Omental fat pad (tissue), 4 donors: Measurements from ENCODE around the gene DIABLO. TPM values are rescaled to one million over a fixed set of nuclear protein-coding genes. Genes with fewer than 3 reads are reported as not detected.

ENCODE experiments used
- ATAC-seq: fragments of 150-250 bp; one replicate; pipeline ENCODE4 v1.9.1; 2016; ENCODE audit warnings: mild to moderate bottlenecking, moderate library complexity; ENCODE audit not compliant: low FRiP score
- DNase-seq: peaks from one replicate; pipeline ENCODE4 v3.0.0-alpha.2; 2019; ENCODE audit warnings: low spot score
- CTCF ChIP-seq, 3 donors: fragments of 450-650 bp; IDR thresholded peaks; one replicate each; pipeline ENCODE4 v1.5.1; 2016 to 2017; ENCODE audit warnings: antibody characterized with exemption in 3 of 3, mild to moderate bottlenecking in 3 of 3, moderate library complexity in 2 of 3
- total RNA-seq, 4 donors: library from RNA; depleted of rRNA; stranded (reverse); fragments of >200 nt; gene quantifications; one replicate each; pipeline ENCODE4 v1.1.0, GENCODE V29; 2016

DIABLO gene
- total RNA-seq, 4 donors from 2014 or later: 40.7 to 54.3 (median 48.7) TPM

GRCh38 chr12:122250536-122250935, 24.7 kb upstream of the DIABLO start:
- DNase-seq (no peak), ATAC-seq (no peak)
- TF ChIP-seq CTCF (IDR thresholded peaks at IDR 0.05): no peak

- DNase-seq: no peak
- no peak for TF ChIP-seq CTCF (IDR thresholded peaks at IDR 0.05)
- ATAC-seq: no peak
These were observed 24.2 kb upstream of the DIABLO start for GRCh38 chr12:122250047-122250446.

GRCh38 chr12:122245553-122245952, 19.7 kb upstream of the DIABLO start:
- TF ChIP-seq CTCF (IDR thresholded peaks at IDR 0.05): no peak
- DNase-seq (no peak), ATAC-seq (no peak)

GRCh38 chr12:122244565-122245371, 18.9 kb upstream of the DIABLO start:
- no peak for DNase-seq
- no peak for TF ChIP-seq CTCF (IDR thresholded peaks at IDR 0.05)
- no peak for ATAC-seq

- no peak for ATAC-seq
- no peak for TF ChIP-seq CTCF (IDR thresholded peaks at IDR 0.05)
- no peak for DNase-seq
These were observed 18.1 kb upstream of the DIABLO start for GRCh38 chr12:122243965-122244364.

- ATAC-seq (no peak), DNase-seq (no peak)
- no peak for TF ChIP-seq CTCF (IDR thresholded peaks at IDR 0.05)
These were observed 13.0 kb upstream of the DIABLO start for GRCh38 chr12:122238861-122239260.

- no peak for TF ChIP-seq CTCF (IDR thresholded peaks at IDR 0.05)
- no peak for ATAC-seq
- DNase-seq: no peak
These were observed 9.9 kb upstream of the DIABLO start for GRCh38 chr12:122235741-122236140.
